Retinal pigment epithelial cell (primary cell): Measurements from ENCODE around the gene BTBD10.

Experiments used
- DNase-seq: peaks from one replicate; pipeline ENCODE4 v3.0.0-alpha.2; 2010; ENCODE audit warnings: low read depth
- H3K4me3 ChIP-seq: 2 replicates; pipeline ENCODE4 v1.5.1; 2011; ENCODE audit warnings: mild to moderate bottlenecking, low read length, control low read depth, moderate library complexity
- TF ChIP-seq, protein P1 (sequence below): conservative IDR thresholded peaks from 2 replicates; pipeline ENCODE4 v1.5.1; 2011; ENCODE audit warnings: low read depth, low read length, control low read depth, inconsistent platforms

BTBD10 gene

GRCh38 chr11:13462901-13463778 is at the start of gene BTBD10:
Gene BTBD10, minus strand, starts transcription at chr11:13463222. Its CDS starts 18,098 bp downstream, at chr11:13445124.
- peak; percentile 76 for DNase-seq

DNA sequence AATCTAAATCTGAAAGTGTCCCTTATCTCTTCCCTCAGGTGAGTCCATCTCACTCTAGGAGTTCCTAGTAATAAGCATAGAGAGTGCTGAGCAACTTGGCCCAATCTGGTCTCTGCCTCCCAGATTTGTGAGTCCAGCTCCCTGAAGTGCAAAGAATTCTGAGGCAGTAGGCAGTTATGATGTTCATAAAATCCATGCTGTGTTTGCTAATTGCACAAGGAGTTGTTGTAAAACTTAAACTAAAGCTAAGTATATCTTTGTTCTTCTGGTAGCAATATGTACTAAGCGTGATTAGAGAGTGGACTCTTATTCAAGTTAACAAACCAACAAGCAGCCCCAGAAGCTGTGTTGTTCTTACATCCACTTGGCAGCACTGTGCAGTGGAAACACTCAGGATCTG is 40.4 kb upstream of the BTBD10 start:
- no peak for DNase-seq
- H3K4me3 ChIP-seq = no peak overlapping the region
- TF ChIP-seq, protein P1, sequence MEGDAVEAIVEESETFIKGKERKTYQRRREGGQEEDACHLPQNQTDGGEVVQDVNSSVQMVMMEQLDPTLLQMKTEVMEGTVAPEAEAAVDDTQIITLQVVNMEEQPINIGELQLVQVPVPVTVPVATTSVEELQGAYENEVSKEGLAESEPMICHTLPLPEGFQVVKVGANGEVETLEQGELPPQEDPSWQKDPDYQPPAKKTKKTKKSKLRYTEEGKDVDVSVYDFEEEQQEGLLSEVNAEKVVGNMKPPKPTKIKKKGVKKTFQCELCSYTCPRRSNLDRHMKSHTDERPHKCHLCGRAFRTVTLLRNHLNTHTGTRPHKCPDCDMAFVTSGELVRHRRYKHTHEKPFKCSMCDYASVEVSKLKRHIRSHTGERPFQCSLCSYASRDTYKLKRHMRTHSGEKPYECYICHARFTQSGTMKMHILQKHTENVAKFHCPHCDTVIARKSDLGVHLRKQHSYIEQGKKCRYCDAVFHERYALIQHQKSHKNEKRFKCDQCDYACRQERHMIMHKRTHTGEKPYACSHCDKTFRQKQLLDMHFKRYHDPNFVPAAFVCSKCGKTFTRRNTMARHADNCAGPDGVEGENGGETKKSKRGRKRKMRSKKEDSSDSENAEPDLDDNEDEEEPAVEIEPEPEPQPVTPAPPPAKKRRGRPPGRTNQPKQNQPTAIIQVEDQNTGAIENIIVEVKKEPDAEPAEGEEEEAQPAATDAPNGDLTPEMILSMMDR = no peak

More at GRCh38 chr11:13462901-13463778, at the start of gene BTBD10:
- TF ChIP-seq, protein P1 = no peak
- peak within 1 kb of the TSS; percentile 90 for H3K4me3 ChIP-seq

DNA sequence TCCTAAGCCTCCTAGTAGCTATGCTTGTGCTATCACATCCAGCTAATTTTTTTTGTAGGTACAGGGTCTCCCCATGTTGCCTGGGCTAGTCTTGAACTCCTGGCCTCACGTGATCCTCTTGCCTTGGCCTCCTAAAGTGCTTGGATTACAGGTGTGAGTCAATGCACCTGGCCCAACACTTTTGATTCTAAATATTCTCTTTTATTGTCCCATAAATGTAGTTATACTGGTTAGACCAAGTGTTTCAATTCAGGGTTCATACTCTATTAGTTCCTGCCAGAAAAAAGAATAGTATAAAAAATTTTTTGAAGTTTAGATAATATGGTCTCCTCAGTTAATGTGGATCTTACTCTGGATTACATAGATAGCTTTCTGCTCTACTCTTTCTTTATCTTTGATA is 39.5 kb upstream of the BTBD10 start:
- H3K4me3 ChIP-seq = no peak overlapping the region
- no peak for DNase-seq
- TF ChIP-seq, protein P1 = no peak

DNA sequence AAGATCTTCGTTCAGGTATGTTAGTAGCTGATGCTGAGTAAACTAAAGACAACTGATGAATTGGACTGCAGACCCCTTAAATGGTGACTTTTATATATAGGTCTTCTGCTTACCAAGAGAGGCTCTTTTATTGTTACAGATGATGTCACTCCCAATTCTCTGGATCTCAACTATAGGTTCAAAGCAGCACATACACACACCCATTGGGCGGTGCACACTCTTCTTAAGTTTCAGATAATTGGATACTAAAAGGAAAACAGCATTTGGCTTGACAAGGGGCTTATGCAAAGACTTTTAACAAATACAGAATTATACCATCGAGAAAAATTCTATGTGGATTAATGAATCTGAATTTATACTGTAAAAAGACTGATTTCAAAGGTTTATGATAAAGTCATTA is 32.9 kb upstream of the BTBD10 start, which contains the start of gene PTH:
Gene PTH (minus strand): TSS at position 69 of the 400 bp plus-strand sequence. CDS start 3,142 bp downstream, outside the sequence.
- TF ChIP-seq, protein P1 = no peak
- no peak for DNase-seq

DNA sequence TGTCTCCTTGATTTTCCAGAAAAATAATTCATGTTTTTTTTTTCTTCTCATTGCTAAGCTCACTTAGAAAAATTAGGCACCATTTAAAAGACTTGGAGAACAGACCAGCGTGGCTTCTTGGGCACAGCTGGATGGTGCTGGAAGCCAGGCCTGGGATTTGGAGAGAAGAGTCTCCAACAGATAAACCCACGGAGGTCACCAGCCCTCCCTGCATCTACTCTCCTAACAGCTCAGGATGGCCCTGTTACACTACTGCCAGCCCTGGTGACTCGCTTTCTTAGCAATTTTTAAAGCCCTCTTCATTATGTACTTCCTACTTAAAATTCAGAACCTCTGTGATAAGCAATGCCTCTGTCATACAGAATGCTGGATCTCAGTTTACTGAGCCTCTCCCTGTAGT is 31.0 kb upstream of the BTBD10 start:
- no peak for DNase-seq
- no peak overlapping the region for H3K4me3 ChIP-seq
- TF ChIP-seq, protein P1 = no peak

More for the DNA sequence above, 32.9 kb upstream of the BTBD10 start, which contains the start of gene PTH:
- no peak within 1 kb of the TSS for H3K4me3 ChIP-seq

- DNase-seq = no peak
- no peak overlapping the region for H3K4me3 ChIP-seq
These were observed 24.6 kb upstream of the BTBD10 start for GRCh38 chr11:13487661-13488030.

More at GRCh38 chr11:13487661-13488030, 24.6 kb upstream of the BTBD10 start:
- TF ChIP-seq, protein P1 = peak; percentile 39
